Measurements from ENCODE around the gene CHST1.

The CHST1 gene

DNA sequence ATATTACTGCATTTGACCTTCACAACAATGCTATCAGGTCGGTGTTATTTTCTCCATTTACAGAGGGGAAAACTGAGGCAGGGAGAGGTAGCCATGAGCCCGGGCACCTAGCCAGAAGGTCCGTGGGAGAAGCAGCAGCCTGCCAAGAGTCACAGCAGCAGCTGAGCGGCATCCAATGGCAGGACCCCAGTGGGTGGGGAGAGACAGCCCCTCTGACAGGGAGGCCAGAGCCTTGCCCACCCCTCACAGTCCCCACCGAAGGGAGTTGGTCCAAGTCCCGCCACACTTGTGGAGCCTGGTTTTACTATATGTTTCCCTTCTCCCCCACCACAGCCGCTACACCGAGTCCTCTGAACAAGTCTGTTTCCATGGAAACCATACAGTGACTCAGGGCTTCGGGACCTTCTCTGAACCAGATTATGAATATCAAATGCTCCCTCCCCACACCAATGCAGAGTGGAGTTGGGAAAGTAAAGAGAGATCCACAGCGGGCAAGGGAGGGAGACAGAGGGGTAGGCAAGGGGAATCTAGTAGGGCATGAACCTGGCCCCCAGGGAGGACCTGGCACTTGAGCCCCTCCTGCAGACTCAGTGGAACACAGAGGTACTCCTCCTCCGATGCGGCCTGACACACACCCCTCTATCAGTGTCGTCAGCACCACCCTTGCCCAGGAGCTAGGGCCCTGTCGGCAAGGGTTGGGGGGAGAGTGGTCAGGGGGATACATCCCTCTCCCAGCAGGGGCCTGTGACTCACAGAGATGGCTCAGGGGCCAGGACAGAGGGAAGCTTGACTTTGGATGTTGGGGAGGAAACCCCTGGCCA is 2.5 kb downstream of the CHST1 start:
- TF ChIP-seq, protein P1, sequence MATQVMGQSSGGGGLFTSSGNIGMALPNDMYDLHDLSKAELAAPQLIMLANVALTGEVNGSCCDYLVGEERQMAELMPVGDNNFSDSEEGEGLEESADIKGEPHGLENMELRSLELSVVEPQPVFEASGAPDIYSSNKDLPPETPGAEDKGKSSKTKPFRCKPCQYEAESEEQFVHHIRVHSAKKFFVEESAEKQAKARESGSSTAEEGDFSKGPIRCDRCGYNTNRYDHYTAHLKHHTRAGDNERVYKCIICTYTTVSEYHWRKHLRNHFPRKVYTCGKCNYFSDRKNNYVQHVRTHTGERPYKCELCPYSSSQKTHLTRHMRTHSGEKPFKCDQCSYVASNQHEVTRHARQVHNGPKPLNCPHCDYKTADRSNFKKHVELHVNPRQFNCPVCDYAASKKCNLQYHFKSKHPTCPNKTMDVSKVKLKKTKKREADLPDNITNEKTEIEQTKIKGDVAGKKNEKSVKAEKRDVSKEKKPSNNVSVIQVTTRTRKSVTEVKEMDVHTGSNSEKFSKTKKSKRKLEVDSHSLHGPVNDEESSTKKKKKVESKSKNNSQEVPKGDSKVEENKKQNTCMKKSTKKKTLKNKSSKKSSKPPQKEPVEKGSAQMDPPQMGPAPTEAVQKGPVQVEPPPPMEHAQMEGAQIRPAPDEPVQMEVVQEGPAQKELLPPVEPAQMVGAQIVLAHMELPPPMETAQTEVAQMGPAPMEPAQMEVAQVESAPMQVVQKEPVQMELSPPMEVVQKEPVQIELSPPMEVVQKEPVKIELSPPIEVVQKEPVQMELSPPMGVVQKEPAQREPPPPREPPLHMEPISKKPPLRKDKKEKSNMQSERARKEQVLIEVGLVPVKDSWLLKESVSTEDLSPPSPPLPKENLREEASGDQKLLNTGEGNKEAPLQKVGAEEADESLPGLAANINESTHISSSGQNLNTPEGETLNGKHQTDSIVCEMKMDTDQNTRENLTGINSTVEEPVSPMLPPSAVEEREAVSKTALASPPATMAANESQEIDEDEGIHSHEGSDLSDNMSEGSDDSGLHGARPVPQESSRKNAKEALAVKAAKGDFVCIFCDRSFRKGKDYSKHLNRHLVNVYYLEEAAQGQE (IDR thresholded peaks at IDR 0.05; ENCODE audit: insufficient read depth in 1 of 2, low read depth in 2 of 2, low read length in 2 of 2): no peak
- no peak for TF ChIP-seq TAF1 (IDR thresholded peaks at IDR 0.05; ENCODE audit: borderline replicate concordance, insufficient read depth, low read length)
- no peak for TF ChIP-seq POLR2AphosphoS5 (IDR thresholded peaks at IDR 0.05; ENCODE audit: low read depth, low read length)
- TF ChIP-seq SIN3A (IDR thresholded peaks at IDR 0.05; ENCODE audit: borderline replicate concordance, insufficient read depth, low read length): no peak
- TF ChIP-seq FOXP2 (optimal IDR thresholded peaks at IDR 0.05; ENCODE audit: borderline replicate concordance, extremely low read depth, extremely low read length, insufficient read depth): no peak

DNA sequence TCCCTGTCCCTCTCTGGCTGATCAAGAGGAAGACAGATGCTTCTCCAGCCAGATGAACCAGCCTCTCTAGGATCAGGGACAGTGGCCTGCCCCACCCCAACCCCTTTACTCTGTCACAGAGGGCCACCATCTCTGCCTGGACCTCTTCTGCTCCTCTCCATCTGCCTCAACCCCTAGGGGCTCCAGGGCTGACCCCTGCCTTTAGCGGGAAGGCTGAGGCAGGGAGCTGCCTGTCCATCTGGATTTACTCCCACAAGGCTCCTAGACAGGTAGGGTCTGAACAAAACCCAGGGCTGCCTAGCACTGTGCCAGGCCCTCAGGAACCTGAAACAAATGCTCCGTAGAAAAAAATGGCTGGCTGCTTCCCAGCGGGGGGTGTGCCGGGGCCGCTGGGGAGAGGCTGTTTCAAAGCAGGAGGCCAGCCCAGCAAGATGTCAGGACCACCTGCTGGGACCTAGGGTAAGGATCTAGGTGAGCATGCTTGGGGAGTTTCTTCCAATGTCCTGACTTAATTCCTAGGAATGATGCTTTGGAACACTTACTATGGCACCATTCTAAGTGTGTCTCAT is 3.2 kb downstream of the CHST1 start:
- TF ChIP-seq, protein P1 (IDR thresholded peaks at IDR 0.05; ENCODE audit: insufficient read depth in 1 of 2, low read depth in 2 of 2, low read length in 2 of 2): no peak
- TF ChIP-seq POLR2AphosphoS5 (IDR thresholded peaks at IDR 0.05; ENCODE audit: low read depth, low read length): no peak
- no peak for TF ChIP-seq SIN3A (IDR thresholded peaks at IDR 0.05; ENCODE audit: borderline replicate concordance, insufficient read depth, low read length)
- TF ChIP-seq TAF1 (IDR thresholded peaks at IDR 0.05; ENCODE audit: borderline replicate concordance, insufficient read depth, low read length): no peak
- TF ChIP-seq FOXP2 (optimal IDR thresholded peaks at IDR 0.05; ENCODE audit: borderline replicate concordance, extremely low read depth, extremely low read length, insufficient read depth): no peak

DNA sequence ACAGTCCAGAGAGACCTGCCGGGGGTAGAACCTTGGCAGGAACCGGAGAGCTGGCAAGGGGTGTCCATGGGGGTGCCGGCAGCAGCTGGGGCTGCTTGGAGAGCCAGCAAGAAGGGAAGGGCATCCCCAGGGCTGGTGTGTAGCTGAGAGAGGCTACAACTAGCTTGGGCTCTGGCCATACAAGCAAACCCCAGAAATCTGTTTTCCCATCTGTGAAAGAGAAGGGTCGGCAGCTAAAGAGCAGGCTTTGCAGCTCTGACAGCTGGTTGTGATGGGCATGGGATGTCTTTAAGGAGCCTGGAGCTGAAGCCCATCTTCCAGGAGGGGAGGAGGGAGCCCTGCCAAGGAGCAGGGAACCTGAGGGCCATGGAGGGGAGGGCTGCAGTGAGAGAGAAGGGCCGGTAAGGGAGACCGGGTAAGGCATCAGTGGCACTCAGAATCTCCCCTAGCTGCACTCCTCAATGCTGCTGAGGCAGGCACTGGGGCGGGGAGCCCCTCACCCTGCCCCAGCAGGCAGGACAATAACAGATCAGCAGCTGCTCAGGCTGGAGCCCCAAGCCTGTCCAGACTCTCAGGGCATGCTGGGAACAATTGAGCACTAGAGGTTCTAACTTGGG is 3.9 kb downstream of the CHST1 start:
- TF ChIP-seq POLR2AphosphoS5 (IDR thresholded peaks at IDR 0.05; ENCODE audit: low read depth, low read length) (no peak), TAF1 (IDR thresholded peaks at IDR 0.05; ENCODE audit: borderline replicate concordance, insufficient read depth, low read length) (no peak), FOXP2 (optimal IDR thresholded peaks at IDR 0.05; ENCODE audit: borderline replicate concordance, extremely low read depth, extremely low read length, insufficient read depth) (no peak), SIN3A (IDR thresholded peaks at IDR 0.05; ENCODE audit: borderline replicate concordance, insufficient read depth, low read length) (no peak)
- TF ChIP-seq, protein P1 (IDR thresholded peaks at IDR 0.05; ENCODE audit: insufficient read depth in 1 of 2, low read depth in 2 of 2, low read length in 2 of 2): no peak

DNA sequence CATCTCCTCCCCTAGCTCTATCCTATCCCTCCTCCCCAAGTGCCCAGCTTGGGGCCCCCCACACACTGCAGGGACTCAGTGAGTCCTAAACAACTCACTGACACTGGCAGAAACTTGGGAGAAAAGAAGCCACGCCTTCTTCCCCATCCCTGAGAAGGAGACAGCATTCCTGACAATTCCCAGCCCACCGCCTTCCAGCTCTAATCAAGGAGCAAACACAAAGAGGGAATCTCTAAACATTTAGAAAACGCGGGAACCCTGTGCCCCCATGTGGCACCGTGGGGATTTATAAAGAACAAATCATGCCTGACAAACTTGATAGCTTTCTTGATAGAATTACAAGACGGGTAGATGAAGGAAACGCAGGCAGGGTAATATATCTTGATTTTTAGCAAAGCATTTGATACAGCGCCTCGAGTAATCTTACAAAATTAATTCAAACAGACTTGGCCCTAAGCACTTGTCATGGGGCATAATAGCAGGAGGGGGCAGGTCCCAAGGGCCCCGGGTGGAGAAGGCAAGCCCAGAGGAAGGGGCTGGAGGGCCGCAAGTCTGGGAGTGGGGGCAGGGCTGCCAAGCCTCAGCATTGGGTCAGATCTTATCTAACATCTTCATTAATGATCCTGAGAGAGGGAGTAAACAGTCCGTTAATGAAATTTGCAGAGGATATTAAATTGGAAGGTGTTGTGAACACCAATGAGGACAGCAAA is 4.5 kb downstream of the CHST1 start:
- TF ChIP-seq, protein P1 (IDR thresholded peaks at IDR 0.05; ENCODE audit: insufficient read depth in 1 of 2, low read depth in 2 of 2, low read length in 2 of 2): no peak
- no peak for TF ChIP-seq FOXP2 (optimal IDR thresholded peaks at IDR 0.05; ENCODE audit: borderline replicate concordance, extremely low read depth, extremely low read length, insufficient read depth)
- no peak for TF ChIP-seq POLR2AphosphoS5 (IDR thresholded peaks at IDR 0.05; ENCODE audit: low read depth, low read length)
- TF ChIP-seq TAF1 (IDR thresholded peaks at IDR 0.05; ENCODE audit: borderline replicate concordance, insufficient read depth, low read length): no peak
- TF ChIP-seq SIN3A (IDR thresholded peaks at IDR 0.05; ENCODE audit: borderline replicate concordance, insufficient read depth, low read length): no peak

All from PFSK-1 (cell line).